ENCODE measurements around the gene TIMM22.

- TF ChIP-seq CTCF (IDR thresholded peaks at IDR 0.05) (no peak), POLR2A (IDR thresholded peaks at IDR 0.05) (no peak)
Observed at GRCh38 chr17:1025733-1026598, 29.0 kb downstream of the TIMM22 start.

Measured in upper lobe of left lung (tissue), 4 donors.